ENCODE results near the gene EPHA10.

DNA sequence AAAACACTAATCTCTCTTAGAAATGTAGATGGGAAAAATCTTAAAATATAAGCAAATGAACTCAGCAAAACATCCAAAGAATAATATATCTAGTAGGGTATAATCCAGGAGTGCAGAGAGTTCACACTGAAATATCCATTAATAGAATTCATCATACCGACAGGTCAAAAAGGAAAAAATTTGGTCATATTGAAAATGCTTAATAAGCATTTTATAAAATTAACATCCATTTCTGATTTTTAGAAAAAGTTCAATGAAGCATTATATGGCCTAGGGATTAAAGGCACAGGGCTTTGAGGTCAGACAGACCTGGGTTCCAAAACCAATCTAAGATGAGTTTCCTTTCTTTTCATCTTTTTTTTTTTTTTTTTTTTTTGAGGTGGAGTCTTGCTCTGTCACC, 16.4 kb downstream of the EPHA10 start:
- TF ChIP-seq CTCF (IDR thresholded peaks at IDR 0.05; ENCODE audit: poor library complexity, severe bottlenecking) = no peak
- TF ChIP-seq SMC3 (conservative IDR thresholded peaks at IDR 0.05; ENCODE audit: poor library complexity) = no peak
